Femur (tissue), 1 donor: Measurements from ENCODE around the gene UTP25.

ENCODE experiments used
- DNase-seq: peaks from one replicate; pipeline ENCODE4 v3.0.0-alpha.2; 2017

UTP25 gene

GRCh38 chr1:209805875-209806760 is 21.7 kb upstream of the UTP25 start, which contains the start of gene IRF6:
Gene IRF6, minus strand, starts transcription at chr1:209806142. Its CDS starts 4,729 bp downstream, at chr1:209801413.
- DNase-seq = peak; percentile 82

- DNase-seq = no peak
These were observed 20.3 kb upstream of the UTP25 start for GRCh38 chr1:209807509-209807908.

- peak; percentile 52 for DNase-seq
These were observed 19.7 kb upstream of the UTP25 start for GRCh38 chr1:209808059-209808581.

- no peak for DNase-seq
These were observed 18.2 kb upstream of the UTP25 start for GRCh38 chr1:209809611-209810010.

- no peak for DNase-seq
These were observed 17.0 kb upstream of the UTP25 start for GRCh38 chr1:209810783-209811182.

GRCh38 chr1:209813902-209814301 is 13.9 kb upstream of the UTP25 start:
- no peak for DNase-seq

GRCh38 chr1:209815490-209815889 is 12.3 kb upstream of the UTP25 start:
- DNase-seq = no peak

GRCh38 chr1:209815931-209816341 is 11.8 kb upstream of the UTP25 start:
- DNase-seq = no peak

- no peak for DNase-seq
These were observed 10.8 kb upstream of the UTP25 start for GRCh38 chr1:209816923-209817322.

GRCh38 chr1:209817691-209818090 is 10.1 kb upstream of the UTP25 start:
- DNase-seq = no peak

- DNase-seq = no peak
These were observed 8.7 kb upstream of the UTP25 start for GRCh38 chr1:209819058-209819457.

- DNase-seq = no peak
These were observed 6.8 kb upstream of the UTP25 start for GRCh38 chr1:209820986-209821385.

GRCh38 chr1:209822706-209823105 is 5.1 kb upstream of the UTP25 start:
- DNase-seq = no peak

GRCh38 chr1:209823143-209824041 is 4.4 kb upstream of the UTP25 start:
- DNase-seq = no peak

- no peak for DNase-seq
These were observed 2.0 kb upstream of the UTP25 start for GRCh38 chr1:209825591-209826434.

GRCh38 chr1:209829716-209830115 is 1.9 kb downstream of the UTP25 start:
- no peak for DNase-seq

- DNase-seq = no peak
These were observed 3.0 kb downstream of the UTP25 start for GRCh38 chr1:209830722-209831121.

GRCh38 chr1:209831615-209832014 is 3.8 kb downstream of the UTP25 start:
- no peak for DNase-seq

- no peak for DNase-seq
These were observed 8.1 kb downstream of the UTP25 start for GRCh38 chr1:209835782-209836298.

- DNase-seq = no peak
These were observed 9.9 kb downstream of the UTP25 start for GRCh38 chr1:209837671-209838070.

- no peak for DNase-seq
These were observed 10.8 kb downstream of the UTP25 start for GRCh38 chr1:209838537-209838936.

GRCh38 chr1:209839875-209840546 is 12.2 kb downstream of the UTP25 start:
- no peak for DNase-seq
